Pancreas (tissue), 10 donors: ENCODE results near the gene COPZ2. TPM values are rescaled to one million over a fixed set of nuclear protein-coding genes. Genes with fewer than 3 reads are reported as not detected.

Source experiments
- ATAC-seq, 4 donors: fragments of 200-7000 bp; cut with Tn5 transposase; one replicate each; pipeline versions ENCODE4 v1.8.0 to v1.9.1; 2020; ENCODE audit warnings: mild to moderate bottlenecking in 4 of 4, moderate library complexity in 4 of 4
- DNase-seq, 6 donors: peaks; one replicate each; pipeline ENCODE4 v3.0.0-alpha.2; 2020
- FAIRE-seq: peaks from 2 replicates; lab custom pipeline; 2012; peaks lifted over from hg19 to GRCh38; lab: Jason Lieb, UNC
- H3K27ac ChIP-seq, 4 donors: fragments of 200-600 bp; sonication (generic); 1 replicate in 3 of 4; 2 replicates in 1 of 4; pipeline versions ENCODE4 v1.5.0 to v1.8.0; 2020
- H3K27me3 ChIP-seq, 4 donors: fragments of 200-600 bp; one replicate each; pipeline ENCODE4 v1.8.0; 2021
- H3K36me3 ChIP-seq, 3 donors: fragments of 200-600 bp; sonication (generic) in 1 of 3; one replicate each; pipeline versions ENCODE4 v1.5.0 to v1.8.0; 2020 to 2021
- H3K4me1 ChIP-seq, 3 donors: fragments of 200-600 bp; one replicate each; pipeline ENCODE4 v1.8.0; 2021
- H3K4me3 ChIP-seq, 4 donors: fragments of 200-600 bp; sonication (generic) in 2 of 4; one replicate each; pipeline versions ENCODE4 v1.5.0 to v1.8.0; 2020 to 2021
- H3K9me3 ChIP-seq, 4 donors: fragments of 200-600 bp; one replicate each; pipeline ENCODE4 v1.8.0; 2021
- WGBS, 2 donors: extraction: QIAGEN DNeasy Blood & Tissue Kit; methylation state at CpG; one replicate each; pipeline ENCODE4 v1.1.7; 2013; 5-methylcytosine and 5-hydroxymethylcytosine counted together
- intact Hi-C, 3 donors: fragments of 100-400 bp; cut with DNase I; formaldehyde crosslinking; loops; one replicate each; pipeline versions ENCODE4 v1.11.1 to v1.14.2; 2022
- polyA plus RNA-seq, 2 donors: library from polyadenylated mRNA; stranded (reverse); fragments of 200-250 nt; gene quantifications; one replicate each; pipeline ENCODE4 v1.2.3, GENCODE V29; 2013
- total RNA-seq, 6 donors: library from RNA; stranded (reverse); fragmentation: NEBNext Ultra II Directional in 4 of 6; extraction: Animal tissue kit (Norgen Biotek cat#: 25700) in 4 of 6; gene quantifications; one replicate each; pipeline versions ENCODE4 v1.2.1 to v1.2.4, GENCODE V29; 2021 to 2023
- TF ChIP-seq, protein P1 (sequence below), 4 donors: fragments of 200-600 bp; sonication (generic) in 3 of 4; IDR thresholded peaks; one replicate each; pipeline versions ENCODE4 v1.5.0 to v1.8.0; 2021; ENCODE audit warnings: antibody characterized with exemption in 4 of 4
- donor health status: healthy with polysubstance abuse.
- donor health status: DM: no; HTN: no; CAD: no; lungs with moderate emphysema.
- donor health status: DM: no; HTN: no; CAD: no.
- donor health status: control.
- donor health status: control.
- donor health status: Bipolar disorder and iron deficiency.
- donor health status: DM: yes; HTN: yes; CAD: no.
- donor health status: DM: no; HTN: no; CAD: no.
- donor health status: DM: no; HTN: no; CAD: no.
- donor health status: DM: yes; HTN: yes; CAD: no.

The COPZ2 gene
- total and polyA plus RNA-seq, 8 donors, result 6.3 to 10.8 (median 9.3) TPM

DNA sequence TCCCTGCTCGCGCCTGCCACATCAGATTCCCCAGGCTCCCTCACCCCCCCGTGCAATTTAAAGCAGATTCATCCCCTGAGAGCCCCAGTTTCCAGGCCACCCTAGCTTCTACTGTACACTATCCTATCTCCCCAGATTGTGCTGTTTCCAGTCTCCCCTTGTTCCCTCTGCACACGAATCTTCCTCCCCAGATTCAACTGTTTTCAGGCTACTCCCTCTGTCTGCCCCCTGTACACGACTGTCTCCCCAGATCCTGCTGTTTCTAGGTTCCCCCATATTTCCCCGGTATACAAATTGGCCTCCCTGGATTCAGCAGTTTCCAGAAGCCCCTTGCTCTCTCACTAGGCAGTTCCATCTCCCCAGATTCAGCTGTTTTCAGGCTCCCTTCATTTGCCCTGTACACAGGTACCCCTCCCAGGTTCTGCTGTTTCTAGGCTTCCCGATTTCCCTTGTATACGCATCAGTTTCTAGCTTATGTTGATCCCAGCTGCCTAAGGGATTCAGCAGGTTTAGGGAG lies 22.9 kb downstream of the COPZ2 start:
- H3K4me3 ChIP-seq, result no peak overlapping the region
- FAIRE-seq (no peak), DNase-seq (no peak), ATAC-seq (no peak)
- no peaks in the 10 kb centered on the region for H3K9me3 ChIP-seq
- no peak overlapping the region for H3K27ac ChIP-seq
- peaks cover 0 to 5% (median 0%) of the 10 kb centered on the region in 3 donors for H3K4me1 ChIP-seq
- H3K27me3 ChIP-seq, result no peaks in the 10 kb centered on the region
- WGBS, 2 donors, result 68 to 69% methylated on average over 8 of the region's 8 CpGs
- intact Hi-C loops, result loop anchor here in 2 of 3 donors (5.0 to 10.0 kb wide), 3 partner anchors 32 to 170 kb away; partner anchors contain the start of gene SCRN2 (in 1 of the 2)
- TF ChIP-seq, protein P1, sequence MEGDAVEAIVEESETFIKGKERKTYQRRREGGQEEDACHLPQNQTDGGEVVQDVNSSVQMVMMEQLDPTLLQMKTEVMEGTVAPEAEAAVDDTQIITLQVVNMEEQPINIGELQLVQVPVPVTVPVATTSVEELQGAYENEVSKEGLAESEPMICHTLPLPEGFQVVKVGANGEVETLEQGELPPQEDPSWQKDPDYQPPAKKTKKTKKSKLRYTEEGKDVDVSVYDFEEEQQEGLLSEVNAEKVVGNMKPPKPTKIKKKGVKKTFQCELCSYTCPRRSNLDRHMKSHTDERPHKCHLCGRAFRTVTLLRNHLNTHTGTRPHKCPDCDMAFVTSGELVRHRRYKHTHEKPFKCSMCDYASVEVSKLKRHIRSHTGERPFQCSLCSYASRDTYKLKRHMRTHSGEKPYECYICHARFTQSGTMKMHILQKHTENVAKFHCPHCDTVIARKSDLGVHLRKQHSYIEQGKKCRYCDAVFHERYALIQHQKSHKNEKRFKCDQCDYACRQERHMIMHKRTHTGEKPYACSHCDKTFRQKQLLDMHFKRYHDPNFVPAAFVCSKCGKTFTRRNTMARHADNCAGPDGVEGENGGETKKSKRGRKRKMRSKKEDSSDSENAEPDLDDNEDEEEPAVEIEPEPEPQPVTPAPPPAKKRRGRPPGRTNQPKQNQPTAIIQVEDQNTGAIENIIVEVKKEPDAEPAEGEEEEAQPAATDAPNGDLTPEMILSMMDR (IDR thresholded peaks at IDR 0.05), result no peak
- no peaks in the 10 kb centered on the region for H3K36me3 ChIP-seq

DNA sequence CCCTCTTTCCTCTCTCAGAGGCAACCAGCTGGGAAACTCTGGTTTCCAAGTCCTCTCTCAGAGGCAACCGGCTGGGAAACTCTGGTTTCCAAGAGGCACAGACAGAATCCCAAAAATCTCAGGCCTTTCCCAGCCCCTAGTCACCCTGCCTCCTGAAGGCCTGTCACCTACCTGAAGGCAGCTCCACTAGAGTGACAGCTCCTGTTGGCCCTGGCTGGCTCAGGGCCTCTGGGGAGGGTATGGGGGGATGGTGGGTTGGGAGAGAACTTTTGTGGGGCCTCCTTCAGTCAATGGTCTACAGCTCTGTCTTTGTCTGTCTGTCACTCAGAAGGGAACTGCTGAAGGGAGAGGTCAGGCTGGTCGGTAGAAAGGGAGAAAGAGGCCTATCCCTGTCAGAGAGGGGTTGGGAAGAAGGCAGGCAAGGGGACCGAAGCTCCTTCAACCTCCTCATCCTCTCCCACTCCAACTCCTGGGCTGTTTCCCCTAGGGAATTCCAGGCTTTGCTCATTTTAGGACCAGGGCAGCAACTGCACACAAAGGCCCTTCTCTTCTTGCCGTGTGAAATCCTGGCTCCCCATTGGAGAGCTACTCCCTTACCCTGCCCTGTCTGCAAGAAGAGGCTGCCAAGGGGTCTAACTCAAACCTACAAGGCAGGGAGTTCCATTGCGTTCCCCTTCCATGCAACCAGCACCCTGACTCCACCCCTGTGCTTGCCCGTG lies 23.6 kb downstream of the COPZ2 start:
- H3K27me3 ChIP-seq, result no peaks in the 10 kb centered on the region

DNA sequence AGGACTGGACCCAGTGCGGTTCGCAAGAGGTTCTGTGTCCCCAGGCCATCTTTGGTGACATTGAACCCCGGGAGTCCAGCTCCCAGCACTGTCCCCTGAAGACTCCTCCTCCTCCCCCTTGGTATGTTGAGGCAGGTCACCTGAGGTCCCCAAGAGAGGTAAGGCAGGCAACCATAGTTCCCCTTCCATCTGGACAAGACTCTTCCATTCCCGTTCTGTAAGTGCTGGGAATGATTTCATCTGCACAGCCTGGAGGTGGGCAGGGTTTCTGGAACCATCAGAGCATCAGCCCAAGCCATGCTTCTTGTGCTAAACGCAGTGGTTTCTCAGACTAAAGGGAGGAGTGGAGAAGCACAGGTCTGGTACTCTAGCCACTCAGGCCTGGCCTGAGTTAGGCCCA lies 24.9 kb downstream of the COPZ2 start:
- no peaks in the 10 kb centered on the region for H3K36me3 ChIP-seq
- no peaks in the 10 kb centered on the region for H3K9me3 ChIP-seq
- intact Hi-C loops, result loop anchor here in 1 of 3 donors (10.0 kb wide), 1 partner anchor 168 kb away; the partner anchor contains the start of gene SCRN2
- TF ChIP-seq, protein P1 (IDR thresholded peaks at IDR 0.05), result no peak
- H3K27ac ChIP-seq, result no peak overlapping the region
- no peak overlapping the region for H3K4me3 ChIP-seq
- FAIRE-seq (no peak), DNase-seq (no peak), ATAC-seq (no peak)
- H3K27me3 ChIP-seq, result no peaks in the 10 kb centered on the region
- H3K4me1 ChIP-seq, result peaks cover 0 to 5% (median 0%) of the 10 kb centered on the region in 3 donors
- WGBS, 2 donors, result 35 to 37% methylated on average over 5 of the region's 5 CpGs

More for the DNA sequence above, 23.6 kb downstream of the COPZ2 start:
- Histone ChIP-seq H3K27ac (no peak overlapping the region), H3K36me3 (no peaks in the 10 kb centered on the region), H3K4me1 (peaks cover 0 to 5% (median 0%) of the 10 kb centered on the region in 3 donors), H3K4me3 (no peak overlapping the region), H3K9me3 (no peaks in the 10 kb centered on the region)
- TF ChIP-seq, protein P1 (IDR thresholded peaks at IDR 0.05), result no peak
- FAIRE-seq (no peak), DNase-seq (no peak), ATAC-seq (no peak)
- intact Hi-C loops, result loop anchor here in 1 of 3 donors (10.0 kb wide), 1 partner anchor 169 kb away; the partner anchor contains the start of gene SCRN2
- 79 to 87% methylated on average over 6 of the region's 6 CpGs for WGBS, 2 donors

DNA sequence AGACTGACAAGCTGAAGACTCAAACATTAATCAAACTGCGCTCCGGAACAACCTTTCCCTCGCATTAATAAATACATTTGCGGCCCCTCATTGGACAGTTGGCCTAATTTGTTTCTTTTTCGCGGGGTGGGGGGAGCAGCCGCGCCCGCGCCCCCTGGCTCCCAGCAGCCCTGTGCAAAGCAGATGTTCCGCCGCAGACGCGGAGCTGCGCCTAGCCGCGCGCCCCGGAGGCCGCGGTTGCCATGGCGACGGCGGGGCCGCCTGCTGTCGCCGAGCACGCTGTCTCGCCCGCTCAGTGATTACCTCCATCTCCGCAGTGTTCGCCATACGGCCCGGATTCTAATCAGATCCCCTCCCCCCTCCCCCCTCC lies 25.5 kb downstream of the COPZ2 start:
- Histone ChIP-seq H3K27me3 (no peaks in the 10 kb centered on the region), H3K36me3 (no peaks in the 10 kb centered on the region), H3K4me3 (peak overlapping the region in 1 of 4 donors; percentile 38), H3K27ac (no peak overlapping the region), H3K9me3 (no peaks in the 10 kb centered on the region), H3K4me1 (peaks cover 0 to 5% (median 0%) of the 10 kb centered on the region in 3 donors)
- TF ChIP-seq, protein P1 (IDR thresholded peaks at IDR 0.05), result no peak
- ATAC-seq (peak; percentile 53 to 87 (median 85)), FAIRE-seq (no peak), DNase-seq (peak in 3 of 6 donors; percentile 29 to 80 (median 52))
- intact Hi-C loops, result loop anchor here in 1 of 3 donors (10.0 kb wide), 1 partner anchor 167 kb away; the partner anchor contains the start of gene SCRN2
- WGBS, 2 donors, result 0 to 1% methylated on average over 34 of the region's 34 CpGs
